ENCODE measurements around the gene UXS1. TPM values are rescaled to one million over a fixed set of nuclear protein-coding genes. Genes with fewer than 3 reads are reported as not detected.

UXS1 gene
- total RNA-seq, 4 donors from 2014 or later, result 23.5 to 40.4 (median 33.1) TPM

DNA sequence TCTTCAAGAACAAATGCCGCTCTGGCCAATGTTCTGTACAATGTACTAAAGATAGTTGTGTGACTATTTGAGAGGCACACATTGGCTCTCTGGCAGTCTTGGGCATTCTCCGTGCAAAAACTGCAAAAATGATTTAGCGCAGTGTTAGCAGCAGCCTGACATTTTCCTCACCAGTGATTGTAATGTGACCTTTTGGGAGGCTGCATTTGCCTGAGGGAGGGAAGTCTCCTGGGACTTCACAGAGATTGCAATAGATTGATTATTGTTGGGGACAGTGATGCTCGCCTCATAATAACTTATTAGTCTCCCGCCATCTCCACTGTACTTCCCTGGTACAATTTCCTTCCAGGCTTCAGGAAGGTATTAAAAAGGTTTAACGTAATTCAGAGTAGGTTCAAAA is 149.2 kb downstream of the UXS1 start:
- intact Hi-C loops (cut with DNase I), result no loop called here
- Histone ChIP-seq H3K9me3 (no peaks in the 10 kb centered on the region), H3K27me3 (no peaks in the 10 kb centered on the region), H3K4me1 (no peaks in the 10 kb centered on the region), H3K4me3 (no peak overlapping the region), H3K36me3 (no peaks in the 10 kb centered on the region), H3K27ac (no peak overlapping the region)
- 87 to 91% methylated on average over 6 of the region's 6 CpGs for WGBS, 2 donors
- TF ChIP-seq, protein P1, sequence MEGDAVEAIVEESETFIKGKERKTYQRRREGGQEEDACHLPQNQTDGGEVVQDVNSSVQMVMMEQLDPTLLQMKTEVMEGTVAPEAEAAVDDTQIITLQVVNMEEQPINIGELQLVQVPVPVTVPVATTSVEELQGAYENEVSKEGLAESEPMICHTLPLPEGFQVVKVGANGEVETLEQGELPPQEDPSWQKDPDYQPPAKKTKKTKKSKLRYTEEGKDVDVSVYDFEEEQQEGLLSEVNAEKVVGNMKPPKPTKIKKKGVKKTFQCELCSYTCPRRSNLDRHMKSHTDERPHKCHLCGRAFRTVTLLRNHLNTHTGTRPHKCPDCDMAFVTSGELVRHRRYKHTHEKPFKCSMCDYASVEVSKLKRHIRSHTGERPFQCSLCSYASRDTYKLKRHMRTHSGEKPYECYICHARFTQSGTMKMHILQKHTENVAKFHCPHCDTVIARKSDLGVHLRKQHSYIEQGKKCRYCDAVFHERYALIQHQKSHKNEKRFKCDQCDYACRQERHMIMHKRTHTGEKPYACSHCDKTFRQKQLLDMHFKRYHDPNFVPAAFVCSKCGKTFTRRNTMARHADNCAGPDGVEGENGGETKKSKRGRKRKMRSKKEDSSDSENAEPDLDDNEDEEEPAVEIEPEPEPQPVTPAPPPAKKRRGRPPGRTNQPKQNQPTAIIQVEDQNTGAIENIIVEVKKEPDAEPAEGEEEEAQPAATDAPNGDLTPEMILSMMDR (IDR thresholded peaks at IDR 0.05), result no peak
- DNase-seq, result no peak

- 67 to 74% methylated on average over 4 of the region's 4 CpGs for WGBS, 2 donors
- intact Hi-C loops (cut with DNase I), result no loop called here
- DNase-seq, result no peak
- no peaks in the 10 kb centered on the region for H3K36me3 ChIP-seq
- no peak overlapping the region for H3K27ac ChIP-seq
- TF ChIP-seq, protein P1 (IDR thresholded peaks at IDR 0.05), result no peak
- TF ChIP-seq POLR2A (IDR thresholded peaks at IDR 0.05), result no peak
- no peak overlapping the region for H3K4me3 ChIP-seq
- no peaks in the 10 kb centered on the region for H3K9me3 ChIP-seq
- H3K27me3 ChIP-seq, result no peaks in the 10 kb centered on the region
- no peaks in the 10 kb centered on the region for H3K4me1 ChIP-seq
Observed at GRCh38 chr2:106044021-106044420, 150.1 kb downstream of the UXS1 start.
